Esophagus squamous epithelium (tissue), 4 donors: Measurements from ENCODE around the gene BICRA.

ENCODE experiments used
- POLR2A ChIP-seq, 4 donors: fragments of 450-650 bp; IDR thresholded peaks; one replicate each; pipeline ENCODE4 v1.6.1; 2017; ENCODE audit warnings: antibody characterized with exemption in 4 of 4, mild to moderate bottlenecking in 4 of 4, moderate library complexity in 3 of 4
- TF ChIP-seq, protein P1 (sequence below), 6 experiments: fragments of 450-650 bp in 4 of 6; fragments of 200-600 bp in 2 of 6; sonication (generic) in 2 of 6; IDR thresholded peaks; one replicate each; pipeline ENCODE4 v1.5.1; 2016 to 2019; ENCODE audit warnings: antibody characterized with exemption in 6 of 6, mild to moderate bottlenecking in 4 of 6, moderate library complexity in 4 of 6

DNA sequence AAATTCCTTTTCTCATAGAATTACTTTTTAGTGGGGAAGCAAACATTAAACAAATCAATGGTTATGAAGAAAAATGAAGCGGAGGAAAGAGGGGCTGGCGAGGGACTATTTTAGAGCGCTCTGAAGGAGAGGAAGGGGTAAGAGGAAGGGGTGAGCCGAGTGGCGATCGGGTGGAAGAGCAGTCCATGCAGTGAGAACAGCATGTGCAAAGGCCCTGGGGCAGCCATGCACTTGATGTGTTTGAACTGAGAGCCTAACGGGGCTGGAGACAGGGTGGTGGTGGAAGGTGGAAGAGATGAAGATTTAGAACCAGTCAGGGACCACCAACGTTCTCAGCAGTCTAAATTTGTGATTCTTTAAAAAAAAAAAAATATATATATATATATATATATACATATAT lies 122.0 kb downstream of the BICRA start:
- TF ChIP-seq POLR2A (IDR thresholded peaks at IDR 0.05): no peak
- TF ChIP-seq, protein P1, sequence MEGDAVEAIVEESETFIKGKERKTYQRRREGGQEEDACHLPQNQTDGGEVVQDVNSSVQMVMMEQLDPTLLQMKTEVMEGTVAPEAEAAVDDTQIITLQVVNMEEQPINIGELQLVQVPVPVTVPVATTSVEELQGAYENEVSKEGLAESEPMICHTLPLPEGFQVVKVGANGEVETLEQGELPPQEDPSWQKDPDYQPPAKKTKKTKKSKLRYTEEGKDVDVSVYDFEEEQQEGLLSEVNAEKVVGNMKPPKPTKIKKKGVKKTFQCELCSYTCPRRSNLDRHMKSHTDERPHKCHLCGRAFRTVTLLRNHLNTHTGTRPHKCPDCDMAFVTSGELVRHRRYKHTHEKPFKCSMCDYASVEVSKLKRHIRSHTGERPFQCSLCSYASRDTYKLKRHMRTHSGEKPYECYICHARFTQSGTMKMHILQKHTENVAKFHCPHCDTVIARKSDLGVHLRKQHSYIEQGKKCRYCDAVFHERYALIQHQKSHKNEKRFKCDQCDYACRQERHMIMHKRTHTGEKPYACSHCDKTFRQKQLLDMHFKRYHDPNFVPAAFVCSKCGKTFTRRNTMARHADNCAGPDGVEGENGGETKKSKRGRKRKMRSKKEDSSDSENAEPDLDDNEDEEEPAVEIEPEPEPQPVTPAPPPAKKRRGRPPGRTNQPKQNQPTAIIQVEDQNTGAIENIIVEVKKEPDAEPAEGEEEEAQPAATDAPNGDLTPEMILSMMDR (IDR thresholded peaks at IDR 0.05): no peak
